Thyroid gland (tissue), 4 donors: ENCODE measurements around the gene CLRN2.

Source experiments
- POLR2A ChIP-seq, 2 donors: fragments of 450-650 bp; IDR thresholded peaks; one replicate each; pipeline ENCODE4 v1.6.1; 2017; ENCODE audit warnings: antibody characterized with exemption in 2 of 2, mild to moderate bottlenecking in 2 of 2, moderate library complexity in 1 of 2
- TF ChIP-seq, protein P1 (sequence below), 6 experiments: fragments of 200-600 bp in 3 of 6; fragments of 450-650 bp in 3 of 6; sonication (generic) in 3 of 6; IDR thresholded peaks; one replicate each; pipeline ENCODE4 v1.5.1; 2016 to 2019; ENCODE audit warnings: antibody characterized with exemption in 6 of 6, mild to moderate bottlenecking in 2 of 6, inconsistent platforms in 1 of 6, moderate library complexity in 1 of 6

GRCh38 chr4:17546222-17546621 lies 31.3 kb downstream of the CLRN2 start:
- TF ChIP-seq, protein P1, sequence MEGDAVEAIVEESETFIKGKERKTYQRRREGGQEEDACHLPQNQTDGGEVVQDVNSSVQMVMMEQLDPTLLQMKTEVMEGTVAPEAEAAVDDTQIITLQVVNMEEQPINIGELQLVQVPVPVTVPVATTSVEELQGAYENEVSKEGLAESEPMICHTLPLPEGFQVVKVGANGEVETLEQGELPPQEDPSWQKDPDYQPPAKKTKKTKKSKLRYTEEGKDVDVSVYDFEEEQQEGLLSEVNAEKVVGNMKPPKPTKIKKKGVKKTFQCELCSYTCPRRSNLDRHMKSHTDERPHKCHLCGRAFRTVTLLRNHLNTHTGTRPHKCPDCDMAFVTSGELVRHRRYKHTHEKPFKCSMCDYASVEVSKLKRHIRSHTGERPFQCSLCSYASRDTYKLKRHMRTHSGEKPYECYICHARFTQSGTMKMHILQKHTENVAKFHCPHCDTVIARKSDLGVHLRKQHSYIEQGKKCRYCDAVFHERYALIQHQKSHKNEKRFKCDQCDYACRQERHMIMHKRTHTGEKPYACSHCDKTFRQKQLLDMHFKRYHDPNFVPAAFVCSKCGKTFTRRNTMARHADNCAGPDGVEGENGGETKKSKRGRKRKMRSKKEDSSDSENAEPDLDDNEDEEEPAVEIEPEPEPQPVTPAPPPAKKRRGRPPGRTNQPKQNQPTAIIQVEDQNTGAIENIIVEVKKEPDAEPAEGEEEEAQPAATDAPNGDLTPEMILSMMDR (IDR thresholded peaks at IDR 0.05): no peak
- TF ChIP-seq POLR2A (IDR thresholded peaks at IDR 0.05): no peak
